Effector memory CD4-positive, alpha-beta T cell (primary cell): ENCODE results near the gene ELK3.

Experiments
- DNase-seq, 3 donors: peaks; one replicate each; pipeline ENCODE4 v3.0.0-alpha.2; 2020
- H3K27ac ChIP-seq: 2 replicates; pipeline ENCODE4 v1.7.0; 2013; ENCODE audit warnings: mild to moderate bottlenecking, low read length, moderate library complexity; ENCODE audit not compliant: insufficient read depth, poor library complexity, severe bottlenecking
- H3K27me3 ChIP-seq: replicated peaks from 2 replicates; pipeline ENCODE4 v1.7.0; 2013; ENCODE audit warnings: mild to moderate bottlenecking, low read length; ENCODE audit not compliant: insufficient read depth, control insufficient read depth, poor library complexity, severe bottlenecking
- H3K36me3 ChIP-seq: 2 replicates; pipeline ENCODE4 v1.7.0; 2013; ENCODE audit warnings: mild to moderate bottlenecking, low read length, moderate library complexity; ENCODE audit not compliant: control insufficient read depth, insufficient read depth
- H3K4me1 ChIP-seq: 2 replicates; pipeline ENCODE4 v1.7.0; 2013; ENCODE audit warnings: low read length, mild to moderate bottlenecking; ENCODE audit not compliant: control insufficient read depth, insufficient read depth, poor library complexity, severe bottlenecking
- H3K4me3 ChIP-seq: 2 replicates; pipeline ENCODE4 v1.7.0; 2013; ENCODE audit warnings: low read length, low read depth, mild to moderate bottlenecking; ENCODE audit not compliant: insufficient read depth, poor library complexity, severe bottlenecking
- H3K9me3 ChIP-seq: 2 replicates; pipeline ENCODE4 v1.7.0; 2013; ENCODE audit warnings: mild to moderate bottlenecking, low read length, moderate library complexity; ENCODE audit not compliant: control insufficient read depth

Gene ELK3

GRCh38 chr12:96221391-96221790, 27.2 kb downstream of the ELK3 start:
- H3K9me3 ChIP-seq: no peaks in the 10 kb centered on the region
- H3K27me3 ChIP-seq: no peaks in the 10 kb centered on the region
- peaks cover 27% of the 10 kb centered on the region for H3K36me3 ChIP-seq
- H3K27ac ChIP-seq: no peak overlapping the region
- DNase-seq: no peak
- peaks cover 5% of the 10 kb centered on the region for H3K4me1 ChIP-seq
- no peak overlapping the region for H3K4me3 ChIP-seq

- H3K27ac ChIP-seq: no peak overlapping the region
- H3K4me1 ChIP-seq: peaks cover 9% of the 10 kb centered on the region
- peaks cover 27% of the 10 kb centered on the region for H3K36me3 ChIP-seq
- no peak overlapping the region for H3K4me3 ChIP-seq
- no peaks in the 10 kb centered on the region for H3K27me3 ChIP-seq
- DNase-seq: no peak
- no peaks in the 10 kb centered on the region for H3K9me3 ChIP-seq
These were observed 29.4 kb downstream of the ELK3 start for GRCh38 chr12:96223411-96224218.

GRCh38 chr12:96224219-96224615, 30.0 kb downstream of the ELK3 start:
- Histone ChIP-seq H3K9me3 (no peaks in the 10 kb centered on the region), H3K27ac (no peak overlapping the region), H3K4me1 (peaks cover 9% of the 10 kb centered on the region), H3K4me3 (no peak overlapping the region), H3K36me3 (peaks cover 27% of the 10 kb centered on the region), H3K27me3 (no peaks in the 10 kb centered on the region)
- no peak for DNase-seq

DNA sequence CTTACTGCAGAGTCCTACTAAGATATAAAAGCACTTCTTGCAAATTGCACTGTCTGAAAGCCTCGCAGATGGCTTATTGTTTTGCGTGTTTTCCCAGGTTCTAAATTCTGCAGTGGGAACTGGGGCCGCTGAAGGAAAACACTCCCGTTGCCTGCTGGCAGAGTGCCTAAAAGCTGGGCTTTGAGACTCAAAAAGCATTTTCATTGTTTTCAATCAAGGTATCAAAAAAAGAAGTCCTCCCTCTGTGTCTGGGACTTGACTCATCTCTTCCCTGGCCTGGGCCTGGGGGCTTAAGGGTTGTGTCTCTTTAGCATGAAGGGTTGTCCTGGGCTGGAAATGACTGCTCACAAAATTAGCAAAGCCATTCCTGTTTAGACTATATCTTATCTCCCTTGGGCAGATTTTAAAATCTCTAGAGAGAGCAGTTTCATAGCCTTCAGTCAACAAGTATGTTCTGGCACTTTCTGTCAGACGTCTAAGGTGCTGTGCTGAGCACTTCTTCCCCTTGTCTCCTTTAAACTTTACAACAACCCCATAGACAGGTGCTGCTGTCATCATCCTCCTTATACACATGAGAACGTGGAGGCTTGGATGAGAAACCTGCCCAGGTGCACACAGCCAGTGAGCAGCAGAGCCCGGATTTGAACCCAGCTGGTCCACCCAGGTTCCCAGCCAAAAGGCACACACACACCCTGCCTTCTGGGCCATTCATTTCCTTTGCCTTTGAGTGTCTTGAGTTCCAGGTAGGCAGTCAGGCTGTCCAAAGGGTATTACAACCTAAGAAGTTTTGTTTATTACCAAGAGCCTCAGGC, 31.1 kb downstream of the ELK3 start:
- Histone ChIP-seq H3K27me3 (no peaks in the 10 kb centered on the region), H3K36me3 (peaks cover 34% of the 10 kb centered on the region), H3K4me3 (no peak overlapping the region), H3K27ac (no peak overlapping the region), H3K9me3 (no peaks in the 10 kb centered on the region), H3K4me1 (peaks cover 9% of the 10 kb centered on the region)
- no peak for DNase-seq

DNA sequence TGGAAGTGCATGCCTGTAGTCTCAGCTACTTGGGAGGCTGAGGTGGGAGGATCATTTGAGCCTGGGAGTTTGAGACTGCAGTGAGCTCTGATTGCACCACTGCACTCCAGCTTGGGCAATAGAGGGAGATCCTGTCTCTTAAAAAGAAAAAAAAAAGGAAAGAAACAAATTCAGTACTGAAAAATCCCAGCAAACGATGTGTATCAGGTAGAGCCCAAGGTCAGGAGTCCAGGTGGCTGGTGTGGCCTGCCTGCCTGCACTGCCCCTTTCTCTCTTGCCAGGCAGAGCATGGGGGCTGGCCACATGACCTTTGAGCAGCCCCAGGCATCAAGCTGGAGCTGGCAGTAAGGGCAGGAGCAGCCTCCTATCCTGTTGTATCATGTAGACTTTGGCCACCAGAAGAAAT, 31.8 kb downstream of the ELK3 start:
- H3K9me3 ChIP-seq: no peaks in the 10 kb centered on the region
- DNase-seq: no peak
- H3K36me3 ChIP-seq: peaks cover 32% of the 10 kb centered on the region
- H3K4me3 ChIP-seq: no peak overlapping the region
- peaks cover 9% of the 10 kb centered on the region for H3K4me1 ChIP-seq
- no peaks in the 10 kb centered on the region for H3K27me3 ChIP-seq
- H3K27ac ChIP-seq: no peak overlapping the region

- no peak overlapping the region for H3K4me3 ChIP-seq
- H3K9me3 ChIP-seq: no peaks in the 10 kb centered on the region
- peaks cover 32% of the 10 kb centered on the region for H3K36me3 ChIP-seq
- no peak overlapping the region for H3K27ac ChIP-seq
- DNase-seq: no peak
- peaks cover 11% of the 10 kb centered on the region for H3K4me1 ChIP-seq
- H3K27me3 ChIP-seq: no peaks in the 10 kb centered on the region
These were observed 32.2 kb downstream of the ELK3 start for GRCh38 chr12:96226401-96226800.

GRCh38 chr12:96226801-96227348, 32.7 kb downstream of the ELK3 start:
- H3K4me3 ChIP-seq: no peak overlapping the region
- H3K27me3 ChIP-seq: no peaks in the 10 kb centered on the region
- no peak overlapping the region for H3K27ac ChIP-seq
- H3K4me1 ChIP-seq: peaks cover 13% of the 10 kb centered on the region
- H3K36me3 ChIP-seq: peaks cover 32% of the 10 kb centered on the region
- DNase-seq: no peak
- H3K9me3 ChIP-seq: no peaks in the 10 kb centered on the region

GRCh38 chr12:96227365-96228106, 33.4 kb downstream of the ELK3 start:
- H3K4me1 ChIP-seq: peaks cover 13% of the 10 kb centered on the region
- H3K27me3 ChIP-seq: no peaks in the 10 kb centered on the region
- peaks cover 32% of the 10 kb centered on the region for H3K36me3 ChIP-seq
- no peaks in the 10 kb centered on the region for H3K9me3 ChIP-seq
- H3K27ac ChIP-seq: no peak overlapping the region
- no peak for DNase-seq
- no peak overlapping the region for H3K4me3 ChIP-seq

DNA sequence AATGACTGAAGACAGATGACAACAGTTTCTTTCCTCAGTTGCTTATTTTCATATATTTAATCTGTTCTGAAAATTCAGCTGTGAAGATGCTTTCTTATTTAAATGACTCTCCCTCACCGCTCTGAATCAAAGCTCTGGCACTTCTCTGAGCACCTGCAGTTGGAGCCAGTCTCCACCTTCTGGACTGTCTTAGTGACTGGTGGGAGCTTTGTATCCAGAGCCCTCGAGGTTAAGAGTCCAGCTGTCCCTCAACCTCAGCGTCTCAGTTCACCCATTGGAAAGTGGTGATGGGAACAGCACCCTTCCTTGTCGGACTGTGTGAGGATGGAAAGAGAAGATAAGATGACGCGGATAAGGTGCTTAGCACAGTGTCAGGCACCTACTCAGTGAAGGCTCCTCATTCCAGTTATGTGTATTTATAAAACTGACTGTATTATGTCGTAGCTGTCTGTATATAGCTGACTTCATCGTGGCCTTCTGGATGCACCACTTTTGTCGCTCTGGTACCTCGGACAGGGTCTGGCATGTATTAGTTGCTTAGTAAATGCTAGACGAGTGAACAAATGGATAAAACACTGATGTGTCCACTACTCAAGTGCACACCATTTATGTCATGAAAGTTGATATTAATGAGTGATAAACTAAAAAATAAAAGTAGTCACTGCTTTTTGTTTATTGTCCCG, 34.5 kb downstream of the ELK3 start:
- Histone ChIP-seq H3K9me3 (no peaks in the 10 kb centered on the region), H3K27ac (no peak overlapping the region), H3K36me3 (peaks cover 36% of the 10 kb centered on the region), H3K27me3 (no peaks in the 10 kb centered on the region), H3K4me1 (peaks cover 8% of the 10 kb centered on the region), H3K4me3 (no peak overlapping the region)
- no peak for DNase-seq
